Lung (tissue), 12 donors: ENCODE data around the gene LYSMD4. TPM values are rescaled to one million over a fixed set of nuclear protein-coding genes. Genes with fewer than 3 reads are reported as not detected.
"Not testable (repeated sequence)": the region's sequence is repeated elsewhere in the genome, so short reads cannot be mapped to it uniquely, and the experiment has no call there.

Experiments
- ATAC-seq: fragments of 200-7000 bp; cut with Tn5 transposase; one replicate; pipeline ENCODE4 v1.9.1; 2020; ENCODE audit warnings: moderate number of reproducible peaks; ENCODE audit not compliant: insufficient read depth, low FRiP score
- DNase-seq, 3 donors: peaks; one replicate each; pipeline ENCODE4 v3.0.0-alpha.2; 2013 to 2017
- H3K27ac ChIP-seq, 2 donors: one replicate each; pipeline ENCODE4 v1.5.1; 2013; ENCODE audit warnings: mild to moderate bottlenecking in 2 of 2, moderate library complexity in 2 of 2, control low read depth in 1 of 2, inconsistent platforms in 1 of 2, low read depth in 1 of 2, low read length in 1 of 2
- H3K27me3 ChIP-seq, 3 donors: one replicate each; pipeline ENCODE4 v1.5.1; 2013; ENCODE audit warnings: low read length in 2 of 3; ENCODE audit not compliant: control insufficient read depth in 3 of 3, insufficient read depth in 3 of 3
- H3K36me3 ChIP-seq, 4 donors: one replicate each; pipeline ENCODE4 v1.5.1; 2013; ENCODE audit warnings: low read length in 4 of 4, mild to moderate bottlenecking in 1 of 4, moderate library complexity in 1 of 4; ENCODE audit not compliant: control insufficient read depth in 4 of 4, insufficient read depth in 4 of 4
- H3K4me1 ChIP-seq, 5 donors: one replicate each; pipeline ENCODE4 v1.5.1; 2013; ENCODE audit warnings: low read length in 5 of 5, mild to moderate bottlenecking in 2 of 5, moderate library complexity in 1 of 5; ENCODE audit not compliant: control insufficient read depth in 5 of 5, insufficient read depth in 5 of 5
- H3K4me3 ChIP-seq: one replicate; pipeline ENCODE4 v1.5.1; 2013; ENCODE audit warnings: mild to moderate bottlenecking, control low read depth, moderate library complexity
- H3K9ac ChIP-seq, 2 donors: one replicate each; pipeline ENCODE4 v1.5.1; 2013; ENCODE audit warnings: low read length in 2 of 2, control low read depth in 1 of 2; ENCODE audit not compliant: insufficient read depth in 1 of 2
- H3K9me3 ChIP-seq, 4 donors: one replicate each; pipeline ENCODE4 v1.5.1; 2013; ENCODE audit warnings: low read length in 3 of 4, mild to moderate bottlenecking in 1 of 4, moderate library complexity in 1 of 4; ENCODE audit not compliant: control insufficient read depth in 4 of 4, insufficient read depth in 3 of 4
- WGBS, 2 donors: extraction: QIAGEN DNeasy Blood & Tissue Kit; methylation state at CpG; one replicate each; pipeline ENCODE4 v1.1.7; 2013; 5-methylcytosine and 5-hydroxymethylcytosine counted together
- polyA plus RNA-seq, 2 donors: library from polyadenylated mRNA; stranded (reverse); fragments of 200-250 nt; gene quantifications; one replicate each; pipeline ENCODE4 v1.2.1, GENCODE V29; 2013
- total RNA-seq, 2 donors: library from RNA; depleted of rRNA in 1 of 2; stranded (reverse); fragments of >200 nt in 1 of 2; gene quantifications; one replicate each; pipeline ENCODE4 v1.2.1, GENCODE V29; 2014 to 2021
- TF ChIP-seq, protein P1 (sequence below): IDR thresholded peaks from 2 replicates; pipeline ENCODE4 v1.5.1; 2012; ENCODE audit warnings: mild to moderate bottlenecking; ENCODE audit errors: control extremely low read depth, extremely low read depth
- donor health status: control.
- donor health status: control.
- donor health status: Bipolar disorder and iron deficiency.
- donor health status: healthy.
- donor health status: DM: yes; HTN: yes; CAD: no.

LYSMD4 gene
- total and polyA plus RNA-seq, 4 donors = 3.7 to 12.4 (median 9.5) TPM

DNA sequence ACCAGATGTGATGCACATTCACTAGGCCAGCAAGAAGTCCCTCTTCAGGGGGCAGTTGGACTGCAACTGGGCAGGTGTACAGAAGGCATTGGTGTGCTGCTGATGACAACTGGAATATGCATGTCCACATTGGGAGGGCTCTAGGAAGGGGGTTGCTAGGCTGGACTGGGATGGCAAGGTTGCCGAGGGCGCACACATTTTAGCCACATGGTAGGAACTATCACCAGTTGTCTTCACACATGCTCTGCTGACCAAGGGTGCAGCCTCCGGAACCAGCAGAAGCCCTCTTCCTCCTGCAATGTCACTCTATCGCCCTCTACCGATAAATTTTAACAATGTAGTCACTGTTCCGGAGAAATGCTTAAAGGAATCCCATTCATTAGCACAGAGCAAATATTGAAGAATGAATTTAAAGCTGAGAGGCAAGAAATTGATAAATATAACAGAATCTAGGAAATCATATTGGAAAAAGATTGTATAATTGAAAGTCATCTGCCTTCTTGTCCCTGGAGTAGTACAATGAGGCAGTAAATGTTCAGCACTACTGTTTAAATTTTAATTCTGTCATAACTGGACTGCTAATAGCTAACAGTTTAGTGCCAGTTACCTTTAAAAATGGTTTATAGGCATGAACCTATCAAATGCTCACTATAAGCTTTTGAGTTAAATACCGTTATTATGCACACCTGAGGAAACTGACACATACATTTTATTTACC, 22.6 kb upstream of the LYSMD4 start:
- H3K4me1 ChIP-seq = peaks cover 0 to 8% (median 3%) of the 10 kb centered on the region in 5 donors
- peak; percentile 44 to 85 (median 81) for DNase-seq
- no peaks in the 10 kb centered on the region for H3K36me3 ChIP-seq
- TF ChIP-seq, protein P1, sequence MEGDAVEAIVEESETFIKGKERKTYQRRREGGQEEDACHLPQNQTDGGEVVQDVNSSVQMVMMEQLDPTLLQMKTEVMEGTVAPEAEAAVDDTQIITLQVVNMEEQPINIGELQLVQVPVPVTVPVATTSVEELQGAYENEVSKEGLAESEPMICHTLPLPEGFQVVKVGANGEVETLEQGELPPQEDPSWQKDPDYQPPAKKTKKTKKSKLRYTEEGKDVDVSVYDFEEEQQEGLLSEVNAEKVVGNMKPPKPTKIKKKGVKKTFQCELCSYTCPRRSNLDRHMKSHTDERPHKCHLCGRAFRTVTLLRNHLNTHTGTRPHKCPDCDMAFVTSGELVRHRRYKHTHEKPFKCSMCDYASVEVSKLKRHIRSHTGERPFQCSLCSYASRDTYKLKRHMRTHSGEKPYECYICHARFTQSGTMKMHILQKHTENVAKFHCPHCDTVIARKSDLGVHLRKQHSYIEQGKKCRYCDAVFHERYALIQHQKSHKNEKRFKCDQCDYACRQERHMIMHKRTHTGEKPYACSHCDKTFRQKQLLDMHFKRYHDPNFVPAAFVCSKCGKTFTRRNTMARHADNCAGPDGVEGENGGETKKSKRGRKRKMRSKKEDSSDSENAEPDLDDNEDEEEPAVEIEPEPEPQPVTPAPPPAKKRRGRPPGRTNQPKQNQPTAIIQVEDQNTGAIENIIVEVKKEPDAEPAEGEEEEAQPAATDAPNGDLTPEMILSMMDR = peak; percentile 83
- H3K9me3 ChIP-seq = peaks cover 0 to 2% (median 0%) of the 10 kb centered on the region in 4 donors
- WGBS, 2 donors = 8 to 16% methylated on average over 7 of the region's 7 CpGs
- ATAC-seq = peak; percentile 92
- H3K9ac ChIP-seq = no peak overlapping the region
- no peaks in the 10 kb centered on the region for H3K27me3 ChIP-seq
- H3K27ac ChIP-seq = no peak overlapping the region
- H3K4me3 ChIP-seq = peak overlapping the region; percentile 5

DNA sequence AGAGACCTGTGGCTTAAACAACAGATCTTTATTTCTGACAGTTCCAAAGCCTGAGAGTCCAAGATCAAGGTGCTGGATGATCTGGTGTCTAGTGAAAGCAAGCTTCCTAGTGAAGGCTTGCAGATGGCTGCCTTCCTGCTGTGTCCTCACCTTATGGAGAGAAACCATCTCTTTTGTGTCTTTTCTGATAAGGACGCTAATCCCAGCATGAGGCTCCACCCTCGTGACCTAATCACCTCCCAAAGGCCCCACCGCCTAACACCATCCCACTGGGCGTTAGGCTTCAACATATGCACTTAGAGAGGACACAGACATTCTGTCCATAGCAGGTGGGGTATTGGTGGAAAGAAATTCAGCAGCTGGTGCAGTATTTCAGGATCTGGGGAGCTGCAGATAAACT, 19.8 kb upstream of the LYSMD4 start:
- no peaks in the 10 kb centered on the region for H3K36me3 ChIP-seq
- H3K27ac ChIP-seq = no peak overlapping the region
- TF ChIP-seq, protein P1 = no peak
- DNase-seq (no peak), ATAC-seq (no peak)
- H3K27me3 ChIP-seq = no peaks in the 10 kb centered on the region
- WGBS, 2 donors = 95 to 97% methylated on average over 4 of the region's 4 CpGs
- peaks cover 0 to 8% (median 0%) of the 10 kb centered on the region in 5 donors for H3K4me1 ChIP-seq
- H3K4me3 ChIP-seq = no peak overlapping the region
- H3K9me3 ChIP-seq = peaks cover 0 to 2% (median 0%) of the 10 kb centered on the region in 4 donors
- no peak overlapping the region for H3K9ac ChIP-seq

DNA sequence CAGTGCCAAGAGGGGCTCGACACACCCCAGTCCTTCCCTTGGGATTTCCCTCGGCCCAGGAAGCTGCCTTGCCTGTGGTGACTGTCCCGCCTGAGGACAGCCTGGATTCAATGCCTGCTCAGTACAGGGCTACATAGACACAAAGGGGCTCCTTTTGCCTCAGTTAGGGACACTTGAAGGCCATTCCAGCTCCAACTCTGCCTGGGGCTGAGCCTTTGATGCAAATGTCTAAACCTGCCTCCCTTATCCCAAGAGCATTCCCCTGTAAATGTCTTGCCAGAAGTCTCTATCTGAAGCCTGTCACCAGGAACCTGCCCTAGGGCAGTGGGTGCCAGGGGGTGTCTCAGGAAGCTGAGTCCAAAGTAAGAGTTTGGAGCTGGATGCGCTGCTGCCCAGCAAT, 19.3 kb upstream of the LYSMD4 start:
- TF ChIP-seq, protein P1 = no peak
- no peak for ATAC-seq
- Histone ChIP-seq H3K9ac (no peak overlapping the region), H3K36me3 (no peaks in the 10 kb centered on the region), H3K4me1 (peaks cover 0 to 8% (median 0%) of the 10 kb centered on the region in 5 donors), H3K27me3 (no peaks in the 10 kb centered on the region), H3K4me3 (no peak overlapping the region), H3K9me3 (peaks cover 0 to 2% (median 0%) of the 10 kb centered on the region in 4 donors), H3K27ac (no peak overlapping the region)
- DNase-seq = no peak
- 82 to 85% methylated on average over 4 of the region's 4 CpGs for WGBS, 2 donors

DNA sequence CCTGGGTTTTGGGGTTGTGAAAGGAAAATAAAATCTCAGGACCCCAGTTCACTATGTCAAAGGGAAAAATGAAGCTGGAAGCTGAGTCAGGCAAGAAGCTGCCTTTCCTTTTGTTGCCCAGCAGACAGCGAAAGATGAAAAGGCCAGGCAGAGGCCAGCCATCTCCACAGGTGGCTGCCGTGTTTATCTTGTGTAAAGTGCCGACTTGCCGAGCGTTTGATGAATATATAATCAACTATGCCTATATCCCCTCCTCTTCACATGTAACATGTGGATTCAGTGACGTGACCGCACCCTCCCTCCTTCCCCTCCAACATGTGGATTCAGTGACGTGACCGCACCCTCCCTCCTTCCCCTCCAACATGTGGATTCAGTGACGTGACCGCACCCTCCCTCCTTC, 17.1 kb upstream of the LYSMD4 start:
- not testable (repeated sequence) for H3K4me1 ChIP-seq, H3K9me3 ChIP-seq, ATAC-seq, H3K9ac ChIP-seq, H3K36me3 ChIP-seq, DNase-seq, H3K27ac ChIP-seq, H3K4me3 ChIP-seq, H3K27me3 ChIP-seq
- 90 to 91% methylated on average over 11 of the region's 11 CpGs for WGBS, 2 donors
